ENCODE measurements around the gene LRRC58. TPM values are rescaled to one million over a fixed set of nuclear protein-coding genes. Genes with fewer than 3 reads are reported as not detected.

Gene LRRC58
- total and polyA plus RNA-seq, 2 donors from 2014 or later, result 6.4 to 23.1 TPM

DNA sequence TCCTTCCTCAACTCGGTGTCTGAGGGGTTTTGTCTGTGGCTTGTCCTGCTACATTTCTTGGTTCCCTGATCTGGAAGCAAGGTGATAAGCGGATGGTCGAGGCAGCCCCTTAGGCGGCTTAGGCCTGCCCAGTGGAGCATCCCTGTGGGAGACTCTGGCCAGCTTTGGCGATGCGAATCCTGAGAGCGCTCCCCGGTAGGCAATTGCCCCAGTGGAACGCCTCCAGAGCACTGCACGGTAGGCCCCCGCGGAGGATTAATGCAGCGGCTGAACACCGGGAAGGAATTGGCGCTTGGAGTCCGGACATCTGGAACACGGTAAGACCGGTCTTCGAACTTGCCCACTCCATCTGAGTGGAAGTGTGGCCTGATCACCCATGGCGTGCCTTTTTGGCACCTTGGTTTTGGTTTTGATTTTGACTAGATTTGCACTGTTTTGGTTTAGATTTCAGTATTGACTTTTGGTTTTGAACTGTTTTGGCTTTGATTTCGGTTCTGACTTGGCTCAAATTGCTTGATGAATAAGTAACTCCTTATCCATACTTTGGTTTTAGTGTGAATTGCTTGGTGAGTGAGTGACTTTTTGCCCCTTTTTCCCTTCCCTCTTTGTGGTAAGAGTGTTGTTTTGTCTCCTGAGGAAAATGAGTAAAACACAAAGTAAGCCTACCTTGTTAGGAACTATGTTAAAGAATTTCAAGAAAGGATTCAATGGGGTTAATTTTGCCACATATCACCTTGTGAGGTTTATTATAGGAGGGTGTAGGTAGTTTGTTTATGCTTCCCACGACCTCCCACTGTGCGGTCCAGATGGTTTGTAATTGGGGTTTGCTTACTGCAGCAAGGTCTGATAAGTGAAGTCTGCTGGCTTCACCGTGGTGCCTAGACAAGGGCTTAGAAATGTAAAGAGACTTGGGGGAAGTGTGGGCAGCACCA is 37.0 kb downstream of the LRRC58 start:
- peak in 1 of 5 donors; percentile 60 for DNase-seq
- Histone ChIP-seq H3K36me3 (ENCODE audit: control insufficient read depth in 2 of 3, insufficient read depth in 3 of 3, low read length in 3 of 3) (no peaks in the 10 kb centered on the region), H3K9me3 (ENCODE audit: control insufficient read depth in 2 of 3, insufficient read depth in 1 of 3, low read length in 3 of 3) (peaks cover 0 to 3% (median 0%) of the 10 kb centered on the region in 3 donors), H3K27me3 (ENCODE audit: control insufficient read depth, insufficient read depth, low read length) (no peaks in the 10 kb centered on the region), H3K4me3 (ENCODE audit: low read length in 3 of 3) (no peak overlapping the region), H3K9ac (ENCODE audit: low read length in 3 of 3) (no peak overlapping the region), H3K4me1 (ENCODE audit: control insufficient read depth in 2 of 3, insufficient read depth in 2 of 3, low read depth in 1 of 3, low read length in 3 of 3) (no peaks in the 10 kb centered on the region), H3K27ac (ENCODE audit: low read depth in 2 of 2, low read length in 2 of 2) (no peak overlapping the region)
- intact Hi-C loops (cut with DNase I), result no loop called here
- TF ChIP-seq, protein P1, sequence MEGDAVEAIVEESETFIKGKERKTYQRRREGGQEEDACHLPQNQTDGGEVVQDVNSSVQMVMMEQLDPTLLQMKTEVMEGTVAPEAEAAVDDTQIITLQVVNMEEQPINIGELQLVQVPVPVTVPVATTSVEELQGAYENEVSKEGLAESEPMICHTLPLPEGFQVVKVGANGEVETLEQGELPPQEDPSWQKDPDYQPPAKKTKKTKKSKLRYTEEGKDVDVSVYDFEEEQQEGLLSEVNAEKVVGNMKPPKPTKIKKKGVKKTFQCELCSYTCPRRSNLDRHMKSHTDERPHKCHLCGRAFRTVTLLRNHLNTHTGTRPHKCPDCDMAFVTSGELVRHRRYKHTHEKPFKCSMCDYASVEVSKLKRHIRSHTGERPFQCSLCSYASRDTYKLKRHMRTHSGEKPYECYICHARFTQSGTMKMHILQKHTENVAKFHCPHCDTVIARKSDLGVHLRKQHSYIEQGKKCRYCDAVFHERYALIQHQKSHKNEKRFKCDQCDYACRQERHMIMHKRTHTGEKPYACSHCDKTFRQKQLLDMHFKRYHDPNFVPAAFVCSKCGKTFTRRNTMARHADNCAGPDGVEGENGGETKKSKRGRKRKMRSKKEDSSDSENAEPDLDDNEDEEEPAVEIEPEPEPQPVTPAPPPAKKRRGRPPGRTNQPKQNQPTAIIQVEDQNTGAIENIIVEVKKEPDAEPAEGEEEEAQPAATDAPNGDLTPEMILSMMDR (IDR thresholded peaks at IDR 0.05; ENCODE audit: borderline replicate concordance, extremely low read depth, insufficient read depth), result no peak
- FAIRE-seq, result no peak

DNA sequence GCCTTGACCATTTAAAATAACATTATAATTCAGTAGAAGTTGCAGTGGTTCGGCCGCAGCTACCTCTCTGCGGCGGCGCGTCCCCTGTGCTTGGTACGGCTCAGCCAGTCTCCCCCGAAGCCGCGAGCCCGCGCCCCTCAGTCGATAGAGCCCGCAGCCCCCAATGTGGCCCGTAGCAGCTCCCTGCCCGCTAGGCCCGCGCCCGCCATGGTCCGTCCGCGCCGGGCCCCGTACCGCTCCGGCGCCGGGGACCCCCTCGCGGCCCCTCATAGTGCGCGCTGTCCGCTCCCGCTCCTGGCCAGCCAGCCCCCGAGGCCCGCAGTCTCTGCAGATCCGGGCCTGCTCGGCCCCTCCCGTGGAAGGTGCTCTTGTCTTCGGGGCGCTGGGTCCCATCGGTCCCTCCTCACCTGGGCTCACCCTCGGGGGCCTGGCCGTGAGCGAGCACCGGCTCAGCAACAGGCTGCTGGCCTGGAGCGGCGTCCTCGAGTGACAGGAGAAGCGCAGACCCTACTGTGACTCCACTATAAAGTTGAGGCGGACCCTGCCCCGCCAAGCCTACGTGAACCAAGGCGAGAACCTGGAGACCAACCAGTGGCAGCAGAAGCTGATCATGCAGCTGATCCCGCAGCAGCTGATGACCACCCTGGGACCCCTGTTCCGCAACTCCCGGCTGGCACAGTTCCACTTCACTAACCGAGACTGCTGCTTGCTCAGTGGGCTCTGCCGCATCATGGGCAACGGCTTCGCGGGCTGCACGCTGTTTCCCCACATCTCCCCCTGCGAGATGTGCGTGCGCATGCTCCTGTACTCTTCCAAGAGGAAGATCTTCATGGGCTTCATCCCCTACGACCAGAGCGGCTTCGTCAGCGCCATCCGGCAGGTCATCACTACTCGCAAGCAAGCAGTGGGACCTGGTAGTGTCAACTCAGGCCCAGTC is 42.4 kb downstream of the LRRC58 start:
- Histone ChIP-seq H3K27me3 (ENCODE audit: control insufficient read depth, insufficient read depth, low read length) (no peaks in the 10 kb centered on the region), H3K4me1 (ENCODE audit: control insufficient read depth in 2 of 3, insufficient read depth in 2 of 3, low read depth in 1 of 3, low read length in 3 of 3) (peaks cover 0 to 5% (median 0%) of the 10 kb centered on the region in 3 donors), H3K9ac (ENCODE audit: low read length in 3 of 3) (no peak overlapping the region), H3K4me3 (ENCODE audit: low read length in 3 of 3) (no peak overlapping the region), H3K36me3 (ENCODE audit: control insufficient read depth in 2 of 3, insufficient read depth in 3 of 3, low read length in 3 of 3) (no peaks in the 10 kb centered on the region), H3K27ac (ENCODE audit: low read depth in 2 of 2, low read length in 2 of 2) (no peak overlapping the region), H3K9me3 (ENCODE audit: control insufficient read depth in 2 of 3, insufficient read depth in 1 of 3, low read length in 3 of 3) (no peaks in the 10 kb centered on the region)
- peak in 1 of 5 donors; percentile 70 for DNase-seq
- intact Hi-C loops (cut with DNase I), result no loop called here
- no peak for FAIRE-seq
- TF ChIP-seq, protein P1 (IDR thresholded peaks at IDR 0.05; ENCODE audit: borderline replicate concordance, extremely low read depth, insufficient read depth), result no peak

DNA sequence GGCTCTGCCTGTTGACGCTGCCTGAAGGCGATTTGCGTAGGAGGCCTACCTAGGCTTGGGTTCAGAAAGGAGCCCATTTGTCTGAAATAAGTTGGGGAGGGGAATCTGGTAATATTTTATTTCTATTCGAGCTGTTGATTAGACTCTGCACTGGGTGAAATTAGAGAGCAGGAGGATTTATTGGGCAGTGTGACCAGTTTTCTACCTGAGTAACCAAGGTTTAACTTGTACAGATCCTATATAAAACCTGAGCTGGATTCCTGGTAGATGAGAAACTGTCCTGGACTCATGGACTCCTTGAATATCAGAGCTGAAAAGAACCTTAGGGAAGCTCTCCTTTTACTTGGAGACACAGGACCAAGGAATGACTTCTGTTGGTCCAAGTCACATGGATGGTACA is 44.5 kb downstream of the LRRC58 start:
- intact Hi-C loops (cut with DNase I), result no loop called here
- Histone ChIP-seq H3K4me1 (ENCODE audit: control insufficient read depth in 2 of 3, insufficient read depth in 2 of 3, low read depth in 1 of 3, low read length in 3 of 3) (peaks cover 0 to 5% (median 0%) of the 10 kb centered on the region in 3 donors), H3K9me3 (ENCODE audit: control insufficient read depth in 2 of 3, insufficient read depth in 1 of 3, low read length in 3 of 3) (no peaks in the 10 kb centered on the region), H3K27ac (ENCODE audit: low read depth in 2 of 2, low read length in 2 of 2) (no peak overlapping the region), H3K27me3 (ENCODE audit: control insufficient read depth, insufficient read depth, low read length) (no peaks in the 10 kb centered on the region), H3K9ac (ENCODE audit: low read length in 3 of 3) (no peak overlapping the region), H3K36me3 (ENCODE audit: control insufficient read depth in 2 of 3, insufficient read depth in 3 of 3, low read length in 3 of 3) (no peaks in the 10 kb centered on the region), H3K4me3 (ENCODE audit: low read length in 3 of 3) (no peak overlapping the region)
- FAIRE-seq, result no peak
- DNase-seq, result peak in 3 of 5 donors; percentile 49 to 91 (median 87)
- TF ChIP-seq, protein P1 (IDR thresholded peaks at IDR 0.05; ENCODE audit: borderline replicate concordance, extremely low read depth, insufficient read depth), result no peak

Measured in kidney (tissue), 14 donors.